WTC11 (cell line): ENCODE data around the gene PPP1R36. TPM values are rescaled to one million over a fixed set of nuclear protein-coding genes. Genes with fewer than 3 reads are reported as not detected.

ENCODE experiments used
- ATAC-seq: fragments of 200-7000 bp; cut with Tn5 transposase; 2 replicates; pipeline ENCODE4 v1.10.0; 2021; ENCODE audit warnings: mild to moderate bottlenecking, moderate library complexity
- CTCF ChIA-PET: fragments of 300-600 bp; sonication (Branson Sonifier 250); formaldehyde crosslinking; loops from one replicate; lab custom pipeline; 2021; ENCODE audit warnings: antibody characterized with exemption; lab: Charles Lee
- POLR2A ChIA-PET: fragments of 350-600 bp; sonication (Branson Sonifier 250); formaldehyde crosslinking; loops from one replicate; lab custom pipeline; 2021; ENCODE audit warnings: antibody characterized with exemption; lab: Charles Lee
- DNase-seq: peaks from one replicate; pipeline ENCODE4 v3.0.0; 2021; ENCODE audit warnings: low spot score
- H3K27ac Mint-ChIP-seq: 2 replicates; pipeline ENCODE4 v1.8.0; 2021; ENCODE audit warnings: mixed read lengths
- H3K27me3 Mint-ChIP-seq: 2 replicates; pipeline ENCODE4 v1.8.0; 2021; ENCODE audit warnings: low read depth, mild to moderate bottlenecking, moderate library complexity, mixed read lengths
- H3K36me3 Mint-ChIP-seq: 2 replicates; pipeline ENCODE4 v1.8.0; 2021; ENCODE audit warnings: mixed read lengths
- H3K4me1 Mint-ChIP-seq: 2 replicates; pipeline ENCODE4 v1.8.0; 2022; ENCODE audit warnings: mixed read lengths
- H3K4me3 Mint-ChIP-seq: 2 replicates; pipeline ENCODE4 v1.8.0; 2021; ENCODE audit warnings: mild to moderate bottlenecking, moderate library complexity, mixed read lengths
- H3K9me3 Mint-ChIP-seq: 2 replicates; pipeline ENCODE4 v1.8.0; 2021; ENCODE audit warnings: mixed read lengths
- E2F1 ChIP-seq: sonication (generic); formaldehyde crosslinking; IDR thresholded peaks from 2 replicates; pipeline ENCODE4 v1.8.0; 2022; ENCODE audit warnings: mild to moderate bottlenecking, missing genetic modification reagents
- ETV6 ChIP-seq: sonication (generic); formaldehyde crosslinking; IDR thresholded peaks from 2 replicates; pipeline ENCODE4 v1.8.1; 2022; ENCODE audit warnings: mild to moderate bottlenecking, missing genetic modification reagents
- JAZF1 ChIP-seq: fragments of 250-450 bp; sonication (Bioruptor Pico); IDR thresholded peaks from 2 replicates; pipeline ENCODE4 v1.9.0; 2021; ENCODE audit warnings: moderate library complexity, mild to moderate bottlenecking, inconsistent platforms
- PRRX2 ChIP-seq: fragments of 250-450 bp; sonication (Bioruptor Pico); IDR thresholded peaks from 2 replicates; pipeline ENCODE4 v1.8.0; 2021; ENCODE audit warnings: mild to moderate bottlenecking
- SOX15 ChIP-seq: fragments of 250-450 bp; sonication (Bioruptor Pico); IDR thresholded peaks from 2 replicates; pipeline ENCODE4 v1.9.0; 2021; ENCODE audit warnings: mild to moderate bottlenecking
- SP1 ChIP-seq: sonication (generic); formaldehyde crosslinking; conservative IDR thresholded peaks from 2 replicates; pipeline ENCODE4 v1.8.1; 2022; ENCODE audit warnings: missing genetic modification reagents
- TP53 ChIP-seq: sonication (generic); formaldehyde crosslinking; IDR thresholded peaks from 2 replicates; pipeline ENCODE4 v1.8.1; 2023; ENCODE audit warnings: mild to moderate bottlenecking, missing genetic modification reagents
- ZMAT4 ChIP-seq: fragments of 250-450 bp; sonication (Bioruptor Pico); IDR thresholded peaks from 2 replicates; pipeline ENCODE4 v1.9.0; 2021; ENCODE audit warnings: mild to moderate bottlenecking
- ZNF416 ChIP-seq: fragments of 250-450 bp; sonication (Bioruptor Pico); IDR thresholded peaks from 2 replicates; pipeline ENCODE4 v1.9.0; 2021; ENCODE audit warnings: mild to moderate bottlenecking, inconsistent platforms
- ZNF423 ChIP-seq: fragments of 250-450 bp; sonication (Bioruptor Pico); IDR thresholded peaks from 2 replicates; pipeline ENCODE4 v2.1.2; 2022; ENCODE audit warnings: mild to moderate bottlenecking, moderate library complexity
- ZNF532 ChIP-seq: fragments of 250-450 bp; sonication (Bioruptor Pico); IDR thresholded peaks from 2 replicates; pipeline ENCODE4 v1.9.0; 2021; ENCODE audit warnings: mild to moderate bottlenecking, borderline replicate concordance
- total RNA-seq: library from RNA; stranded (reverse); gene quantifications from 3 replicates; pipeline ENCODE4 v1.2.3, GENCODE V29; 2021
- TF ChIP-seq, protein P1 (sequence below): fragments of 250-450 bp; sonication (Bioruptor Pico); IDR thresholded peaks from 2 replicates; pipeline ENCODE4 v1.8.0; 2021; ENCODE audit warnings: mild to moderate bottlenecking
- TF ChIP-seq, protein P2 (sequence below): sonication (generic); formaldehyde crosslinking; IDR thresholded peaks from 2 replicates; pipeline ENCODE4 v1.8.1; 2022; ENCODE audit warnings: low read depth, missing genetic modification reagents, borderline replicate concordance
- TF ChIP-seq, protein P3 (sequence below): sonication (generic); formaldehyde crosslinking; IDR thresholded peaks from 2 replicates; pipeline ENCODE4 v1.8.0; 2023; ENCODE audit warnings: missing genetic modification reagents, mild to moderate bottlenecking, borderline replicate concordance

PPP1R36 gene
- total RNA-seq, 1 experiment from 2014 or later = 0.70 TPM

DNA sequence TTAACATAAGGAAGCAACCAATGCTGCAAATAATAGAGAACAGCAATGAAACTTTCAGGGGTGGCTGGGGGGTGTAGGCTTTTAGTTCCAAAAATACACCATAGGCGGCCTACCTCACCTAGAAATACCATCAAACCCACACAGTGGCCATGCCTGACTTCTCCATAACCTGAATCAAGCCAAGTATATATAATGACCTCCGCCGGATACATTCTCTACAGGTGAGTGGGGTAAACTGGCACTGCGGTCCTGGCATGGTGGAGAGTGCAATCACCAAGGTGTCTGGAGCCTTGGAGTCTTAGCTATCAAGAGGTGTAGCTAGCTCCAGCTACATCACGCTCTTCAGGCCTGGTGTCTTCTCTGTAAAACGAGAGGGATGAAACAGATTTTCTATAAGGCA lies 47.3 kb upstream of the PPP1R36 start:
- Mint-ChIP-seq H3K4me3 (peak overlapping the region; percentile 81), H3K36me3 (peaks cover 9% of the 10 kb centered on the region), H3K9me3 (no peaks in the 10 kb centered on the region), H3K27ac (peak overlapping the region; percentile 96), H3K4me1 (peaks cover 39% of the 10 kb centered on the region), H3K27me3 (no peaks in the 10 kb centered on the region)
- ATAC-seq (no peak), DNase-seq (no peak)
- TF ChIP-seq JAZF1 (no peak), ETV6 (CRISPR knock-in tag) (no peak), ZNF423 (CRISPR knock-in tag) (no peak), SP1 (CRISPR knock-in tag) (no peak), E2F1 (CRISPR knock-in tag) (no peak), ZNF416 (CRISPR knock-in tag) (no peak), TP53 (CRISPR knock-in tag) (no peak), ZMAT4 (CRISPR knock-in tag) (no peak), SOX15 (CRISPR knock-in tag) (no peak), ZNF532 (CRISPR knock-in tag) (no peak), PRRX2 (CRISPR knock-in tag) (no peak)
- TF ChIP-seq, protein P1, sequence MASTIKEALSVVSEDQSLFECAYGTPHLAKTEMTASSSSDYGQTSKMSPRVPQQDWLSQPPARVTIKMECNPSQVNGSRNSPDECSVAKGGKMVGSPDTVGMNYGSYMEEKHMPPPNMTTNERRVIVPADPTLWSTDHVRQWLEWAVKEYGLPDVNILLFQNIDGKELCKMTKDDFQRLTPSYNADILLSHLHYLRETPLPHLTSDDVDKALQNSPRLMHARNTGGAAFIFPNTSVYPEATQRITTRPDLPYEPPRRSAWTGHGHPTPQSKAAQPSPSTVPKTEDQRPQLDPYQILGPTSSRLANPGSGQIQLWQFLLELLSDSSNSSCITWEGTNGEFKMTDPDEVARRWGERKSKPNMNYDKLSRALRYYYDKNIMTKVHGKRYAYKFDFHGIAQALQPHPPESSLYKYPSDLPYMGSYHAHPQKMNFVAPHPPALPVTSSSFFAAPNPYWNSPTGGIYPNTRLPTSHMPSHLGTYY (CRISPR knock-in tag) = no peak
- TF ChIP-seq, protein P2, sequence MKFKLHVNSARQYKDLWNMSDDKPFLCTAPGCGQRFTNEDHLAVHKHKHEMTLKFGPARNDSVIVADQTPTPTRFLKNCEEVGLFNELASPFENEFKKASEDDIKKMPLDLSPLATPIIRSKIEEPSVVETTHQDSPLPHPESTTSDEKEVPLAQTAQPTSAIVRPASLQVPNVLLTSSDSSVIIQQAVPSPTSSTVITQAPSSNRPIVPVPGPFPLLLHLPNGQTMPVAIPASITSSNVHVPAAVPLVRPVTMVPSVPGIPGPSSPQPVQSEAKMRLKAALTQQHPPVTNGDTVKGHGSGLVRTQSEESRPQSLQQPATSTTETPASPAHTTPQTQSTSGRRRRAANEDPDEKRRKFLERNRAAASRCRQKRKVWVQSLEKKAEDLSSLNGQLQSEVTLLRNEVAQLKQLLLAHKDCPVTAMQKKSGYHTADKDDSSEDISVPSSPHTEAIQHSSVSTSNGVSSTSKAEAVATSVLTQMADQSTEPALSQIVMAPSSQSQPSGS (CRISPR knock-in tag) = no peak
- TF ChIP-seq, protein P3, sequence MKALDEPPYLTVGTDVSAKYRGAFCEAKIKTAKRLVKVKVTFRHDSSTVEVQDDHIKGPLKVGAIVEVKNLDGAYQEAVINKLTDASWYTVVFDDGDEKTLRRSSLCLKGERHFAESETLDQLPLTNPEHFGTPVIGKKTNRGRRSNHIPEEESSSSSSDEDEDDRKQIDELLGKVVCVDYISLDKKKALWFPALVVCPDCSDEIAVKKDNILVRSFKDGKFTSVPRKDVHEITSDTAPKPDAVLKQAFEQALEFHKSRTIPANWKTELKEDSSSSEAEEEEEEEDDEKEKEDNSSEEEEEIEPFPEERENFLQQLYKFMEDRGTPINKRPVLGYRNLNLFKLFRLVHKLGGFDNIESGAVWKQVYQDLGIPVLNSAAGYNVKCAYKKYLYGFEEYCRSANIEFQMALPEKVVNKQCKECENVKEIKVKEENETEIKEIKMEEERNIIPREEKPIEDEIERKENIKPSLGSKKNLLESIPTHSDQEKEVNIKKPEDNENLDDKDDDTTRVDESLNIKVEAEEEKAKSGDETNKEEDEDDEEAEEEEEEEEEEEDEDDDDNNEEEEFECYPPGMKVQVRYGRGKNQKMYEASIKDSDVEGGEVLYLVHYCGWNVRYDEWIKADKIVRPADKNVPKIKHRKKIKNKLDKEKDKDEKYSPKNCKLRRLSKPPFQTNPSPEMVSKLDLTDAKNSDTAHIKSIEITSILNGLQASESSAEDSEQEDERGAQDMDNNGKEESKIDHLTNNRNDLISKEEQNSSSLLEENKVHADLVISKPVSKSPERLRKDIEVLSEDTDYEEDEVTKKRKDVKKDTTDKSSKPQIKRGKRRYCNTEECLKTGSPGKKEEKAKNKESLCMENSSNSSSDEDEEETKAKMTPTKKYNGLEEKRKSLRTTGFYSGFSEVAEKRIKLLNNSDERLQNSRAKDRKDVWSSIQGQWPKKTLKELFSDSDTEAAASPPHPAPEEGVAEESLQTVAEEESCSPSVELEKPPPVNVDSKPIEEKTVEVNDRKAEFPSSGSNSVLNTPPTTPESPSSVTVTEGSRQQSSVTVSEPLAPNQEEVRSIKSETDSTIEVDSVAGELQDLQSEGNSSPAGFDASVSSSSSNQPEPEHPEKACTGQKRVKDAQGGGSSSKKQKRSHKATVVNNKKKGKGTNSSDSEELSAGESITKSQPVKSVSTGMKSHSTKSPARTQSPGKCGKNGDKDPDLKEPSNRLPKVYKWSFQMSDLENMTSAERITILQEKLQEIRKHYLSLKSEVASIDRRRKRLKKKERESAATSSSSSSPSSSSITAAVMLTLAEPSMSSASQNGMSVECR (CRISPR knock-in tag) = no peak
- POLR2A ChIA-PET = no interaction called here
- CTCF ChIA-PET = interaction anchor here (3.3 kb wide), 1 partner anchor 8 kb away, joined by 10 read pairs; no protein-coding TSS in a partner anchor
